K562 (cell line): ENCODE measurements around the gene SHANK1. TPM values are rescaled to one million over a fixed set of nuclear protein-coding genes. Genes with fewer than 3 reads are reported as not detected.

Source experiments
- ATAC-seq: fragments of 200-7000 bp; cut with Tn5 transposase; 3 replicates; pipeline ENCODE4 v1.9.1; 2020; ENCODE audit warnings: moderate library complexity
- BruUV-seq: library from RNA; stranded (reverse); fragments of 400-500 nt; replicated peaks from 2 replicates; lab custom pipeline; 2021; lab: Mats Ljungman, UMichigan
- CTCF ChIA-PET: fragments of 300-600 bp; formaldehyde crosslinking; extraction: SDS; loops from one replicate; lab custom pipeline; 2021; ENCODE audit warnings: low intra/inter-chr PET ratio; lab: Yijun Ruan, JAX
- POLR2A ChIA-PET: fragments of 300-600, 350-650 bp; sonication (Branson Sonifier 250); formaldehyde crosslinking; extraction: SDS; loops from one replicate; lab custom pipeline; 2021; ENCODE audit warnings: antibody characterized with exemption, inconsistent platforms; lab: Yijun Ruan, JAX
- DNase-seq, 4 experiments: peaks; one replicate each; pipeline versions ENCODE4 v3.0.0 to v3.0.0-alpha.2; 2011 to 2018; ENCODE audit warnings: low spot score in 3 of 4, mixed read lengths in 3 of 4; ENCODE audit errors: extremely low read depth in 1 of 4
- FAIRE-seq: peaks from 2 replicates; lab custom pipeline; 2011; peaks lifted over from hg19 to GRCh38; lab: Jason Lieb, UNC
- H2AFZ ChIP-seq: 2 replicates; pipeline ENCODE4 v1.6.0; 2011; ENCODE audit warnings: low read depth, low read length, control low read depth, inconsistent platforms
- H3K27ac ChIP-seq: fragments of 200-600 bp; 3 replicates; pipeline ENCODE4 v1.8.0; 2011; ENCODE audit warnings: low read depth, mild to moderate bottlenecking, control low read depth, inconsistent platforms, low read length, moderate library complexity, mixed read lengths; ENCODE audit errors: extremely low read depth
- H3K27me3 ChIP-seq, 2 experiments: fragments of 300-600 bp in 1 of 2; 2 replicates in 1 of 2; 3 replicates in 1 of 2; pipeline versions ENCODE4 v1.6.0 to v1.8.0; 2011; ENCODE audit warnings: inconsistent platforms in 2 of 2, low read length in 2 of 2, mild to moderate bottlenecking in 1 of 2, mixed read lengths in 1 of 2, moderate library complexity in 1 of 2; ENCODE audit not compliant: control insufficient read depth in 2 of 2, insufficient read depth in 2 of 2
- H3K36me3 ChIP-seq: fragments of 300-600 bp; 3 replicates; pipeline ENCODE4 v1.8.0; 2011; ENCODE audit warnings: mild to moderate bottlenecking, low read length, inconsistent platforms; ENCODE audit not compliant: control insufficient read depth, insufficient read depth
- H3K4me1 ChIP-seq, 2 experiments: fragments of 200-600 bp in 1 of 2; replicated peaks in 1 of 2; 2 replicates in 1 of 2; 3 replicates in 1 of 2; pipeline versions ENCODE4 v1.5.1 to v1.8.0; 2011; ENCODE audit warnings: inconsistent platforms in 2 of 2, low read length in 2 of 2, mild to moderate bottlenecking in 1 of 2, mixed read lengths in 1 of 2, moderate library complexity in 1 of 2; ENCODE audit not compliant: control insufficient read depth in 2 of 2, insufficient read depth in 2 of 2
- H3K4me2 ChIP-seq: 2 replicates; pipeline ENCODE4 v1.6.1; 2011; ENCODE audit warnings: low read length, control low read depth, inconsistent platforms, mixed read lengths; ENCODE audit not compliant: insufficient read depth
- H3K4me3 ChIP-seq: fragments of 200-600 bp; sonication (generic), shearing (Covaris generic); 2 replicates; pipeline ENCODE4 v1.5.1; 2016; ENCODE audit warnings: control low read depth, inconsistent platforms
- H3K79me2 ChIP-seq: fragments of 200-600 bp; 3 replicates; pipeline ENCODE4 v1.8.0; 2011; ENCODE audit warnings: low read length, inconsistent platforms; ENCODE audit not compliant: control insufficient read depth, insufficient read depth
- H3K9ac ChIP-seq, 2 experiments: 2 replicates each; pipeline versions ENCODE4 v1.6.0 to v1.6.1; 2011; ENCODE audit warnings: low read depth in 2 of 2, low read length in 2 of 2, control low read depth in 1 of 2, inconsistent platforms in 1 of 2, mild to moderate bottlenecking in 1 of 2, mixed read lengths in 1 of 2; ENCODE audit not compliant: insufficient read depth in 1 of 2
- H3K9me1 ChIP-seq: one replicate; pipeline ENCODE4 v1.6.0; 2011; ENCODE audit warnings: inconsistent platforms, mild to moderate bottlenecking, low read length, moderate library complexity; ENCODE audit not compliant: control insufficient read depth, insufficient read depth
- H3K9me3 ChIP-seq: replicated peaks from 2 replicates; pipeline ENCODE4 v1.5.1; 2011; ENCODE audit warnings: low read depth, low read length, inconsistent platforms; ENCODE audit not compliant: control insufficient read depth, insufficient read depth
- H4K20me1 ChIP-seq: replicated peaks from 2 replicates; pipeline ENCODE4 v1.6.1; 2011; ENCODE audit warnings: low read length, inconsistent platforms, mixed read lengths; ENCODE audit not compliant: control insufficient read depth, insufficient read depth
- CUX1 ChIP-seq: fragments of 200-800 bp; sonication (Bioruptor generic); IDR thresholded peaks from 2 replicates; pipeline ENCODE4 v1.6.1; 2016; ENCODE audit warnings: missing genetic modification characterization, missing compliant biosample characterization
- GATA2 ChIP-seq: sonication (generic); formaldehyde crosslinking; IDR thresholded peaks from 2 replicates; pipeline ENCODE4 v1.4.0; 2020; ENCODE audit warnings: mild to moderate bottlenecking, missing genetic modification reagents
- HDAC1 ChIP-seq, 2 experiments: fragments of 450-650 bp; IDR thresholded peaks; 2 replicates each; pipeline ENCODE4 v1.6.1; 2016 to 2017; ENCODE audit warnings: inconsistent platforms in 1 of 2, mild to moderate bottlenecking in 1 of 2, moderate library complexity in 1 of 2
- MEIS2 ChIP-seq: fragments of 450-650 bp; IDR thresholded peaks from 2 replicates; pipeline ENCODE4 v1.6.1; 2014; ENCODE audit warnings: mild to moderate bottlenecking; ENCODE audit not compliant: partially characterized antibody
- MYC ChIP-seq, 2 experiments: fragments of 250-450 bp in 1 of 2; sonication (Bioruptor Pico) in 1 of 2; IDR thresholded peaks; 2 replicates each; pipeline versions ENCODE4 v1.5.1 to v1.6.1; 2012 to 2021; ENCODE audit warnings: low read depth in 2 of 2, borderline replicate concordance in 1 of 2, improper control_type of control experiment in 1 of 2, low read length in 1 of 2, mild to moderate bottlenecking in 1 of 2, moderate library complexity in 1 of 2
- PPARD ChIP-seq: fragments of 250-450 bp; sonication (Bioruptor Pico); IDR thresholded peaks from 2 replicates; pipeline ENCODE4 v1.8.0; 2022; ENCODE audit warnings: inconsistent platforms, mild to moderate bottlenecking, moderate library complexity
- ZNF512 ChIP-seq: IDR thresholded peaks from 2 replicates; pipeline ENCODE4 v1.6.1; 2016; ENCODE audit warnings: missing genetic modification characterization, missing compliant biosample characterization
- ZNF75A ChIP-seq: fragments of 450-650 bp; formaldehyde crosslinking; IDR thresholded peaks from 2 replicates; pipeline ENCODE4 v1.4.0; 2020; ENCODE audit warnings: mild to moderate bottlenecking
- WGBS: fragments of 100-300 bp; shearing (Covaris generic); methylation state at CpG from one replicate; pipeline ENCODE4 v1.1.6; 2016; ENCODE audit warnings: low coverage, mixed read lengths; ENCODE audit not compliant: insufficient coverage; ENCODE audit errors: missing lambda C conversion rate; 5-methylcytosine and 5-hydroxymethylcytosine counted together
- in situ Hi-C: fragments of 300-500 bp; cut with MboI; formaldehyde crosslinking; loops from 4 replicates; pipeline ENCODE4 v1.15.0; 2018; ENCODE audit warnings: inconsistent platforms, mixed read lengths
- intact Hi-C: fragments of 100-400 bp; cut with micrococcal nuclease; formaldehyde crosslinking; loops from 2 replicates; pipeline ENCODE4 v1.14.2; 2022
- polyA plus RNA-seq, 8 experiments: library from polyadenylated mRNA; depleted of rRNA in 4 of 8; stranded (reverse) in 5 of 8; unstranded in 3 of 8; fragments of >200 nt; fragmentation: Nextera tagmentation in 2 of 8; fragmentation: Illumina TruSeq in 1 of 8; extraction: Ambion mirVana in 2 of 8; extraction: Trizol in 1 of 8; gene quantifications; 2 replicates each; pipeline versions ENCODE4 v1.2.1 to v1.2.3, GENCODE V29; 2011 to 2014; ENCODE audit warnings: inconsistent platforms in 1 of 8, missing spikeins in 1 of 8
- total RNA-seq, 7 experiments: library from RNA; depleted of rRNA in 6 of 7; stranded (reverse); fragments of >200 nt in 6 of 7; fragmentation: Illumina TruSeq in 2 of 7; extraction: Trizol in 2 of 7; gene quantifications; 2 replicates each; pipeline versions ENCODE4 v1.2.1 to v1.2.3, GENCODE V29; 2011 to 2021; ENCODE audit warnings: low replicate concordance in 1 of 7
- TF ChIP-seq, protein P1 (sequence below): sonication (generic); formaldehyde crosslinking; IDR thresholded peaks from 2 replicates; pipeline ENCODE4 v1.8.0; 2022; ENCODE audit warnings: mild to moderate bottlenecking, missing genetic modification reagents

SHANK1 gene
- total and polyA plus RNA-seq, 9 of the 15 experiments (the other 6 are each of a cell fraction or from before 2014, with no cell fraction given), result 0.33 to 1.3 (median 0.55) TPM; not detected in 2

DNA sequence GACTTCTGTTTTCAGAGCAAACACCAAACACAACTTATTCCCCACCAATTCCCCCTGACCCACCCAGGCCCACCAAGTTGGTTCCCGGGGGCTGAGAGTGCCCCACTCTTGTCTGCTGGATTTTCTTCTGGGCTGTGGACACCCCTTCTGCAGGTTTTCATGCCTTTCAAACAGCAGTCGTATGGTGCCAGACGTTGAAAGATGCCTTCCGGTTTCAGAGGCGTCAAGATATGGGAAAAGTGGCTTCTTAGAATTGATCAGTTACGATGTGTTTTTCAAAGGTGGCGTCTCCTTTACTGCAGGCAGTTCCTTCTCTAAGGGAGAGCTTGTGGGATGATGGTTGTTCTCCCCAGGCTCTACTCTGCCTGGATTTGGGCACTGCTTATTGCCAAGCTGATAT is 16.3 kb upstream of the SHANK1 start (continued):
- TF ChIP-seq MYC (IDR thresholded peaks at IDR 0.05; ENCODE audit: low read depth, low read length), result 0 out of 2 replicates have a peak, but pooled peaks have one; percentile 17
- TF ChIP-seq MYC (CRISPR knock-in tag; IDR thresholded peaks at IDR 0.05; ENCODE audit: borderline replicate concordance, low read depth), result no peak
- no peak for TF ChIP-seq ZNF512 (tag)
- no peak for TF ChIP-seq HDAC1 (IDR thresholded peaks at IDR 0.05)

DNA sequence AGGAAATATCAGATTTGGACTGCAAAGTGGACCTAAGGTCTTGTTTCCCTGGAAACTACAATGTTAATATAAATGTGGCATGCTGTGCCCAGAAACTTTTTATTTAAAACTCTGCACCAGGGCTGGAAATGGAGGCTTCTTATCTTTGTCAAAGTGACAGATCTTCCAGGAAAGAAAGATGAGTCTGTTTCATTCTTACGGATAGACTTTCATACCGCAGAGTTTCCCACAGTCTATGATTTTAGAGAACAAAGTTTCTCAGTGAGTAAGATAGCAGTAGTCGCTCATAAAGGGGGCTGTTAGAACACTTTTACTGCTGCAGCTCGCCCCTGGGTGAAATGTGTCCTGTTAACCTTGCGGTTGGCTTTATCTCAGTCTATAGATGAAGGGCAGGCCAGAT is 10.3 kb upstream of the SHANK1 start:
- ATAC-seq (no peak), DNase-seq (peak in 1 of 4 experiments; percentile 4), FAIRE-seq (no peak)
- Histone ChIP-seq H3K4me3 (no peak overlapping the region), H3K4me1 (peaks cover 24 to 32% of the 10 kb centered on the region in 2 experiments; a peak in 4 of 5 replicates), H3K36me3 (peaks cover 4% of the 10 kb centered on the region; the same call in 1 of the 3 replicates), H3K9ac (no peak overlapping the region), H3K27me3 (no peaks in the 10 kb centered on the region), H4K20me1 (no peaks in the 10 kb centered on the region), H2AFZ (no peak overlapping the region), H3K27ac (no peak overlapping the region), H3K9me1 (no peaks in the 10 kb centered on the region), H3K4me2 (no peak overlapping the region), H3K79me2 (peaks cover 26% of the 10 kb centered on the region), H3K9me3 (no peaks in the 10 kb centered on the region)
- in situ Hi-C loops, result no loop called here
- 8% methylated on average over 5 of the region's 5 CpGs for WGBS
- intact Hi-C loops, result no loop called here
- BruUV-seq, result no TSS peak
- CTCF ChIA-PET, result no interaction called here
- POLR2A ChIA-PET, result interaction anchor here (0.6 to 1.1 kb wide), 3 partner anchors 9 to 11 kb away, joined by 3 to 5 read pairs (median 3); no protein-coding TSS in a partner anchor
- TF ChIP-seq GATA2 (CRISPR knock-in tag) (no peak), PPARD (CRISPR knock-in tag) (no peak), CUX1 (CRISPR knock-in tag) (no peak), ZNF512 (tag) (peak; percentile 45), ZNF75A (CRISPR knock-in tag) (peak; percentile 91), MEIS2 (peak; percentile 74)
- TF ChIP-seq, protein P1, sequence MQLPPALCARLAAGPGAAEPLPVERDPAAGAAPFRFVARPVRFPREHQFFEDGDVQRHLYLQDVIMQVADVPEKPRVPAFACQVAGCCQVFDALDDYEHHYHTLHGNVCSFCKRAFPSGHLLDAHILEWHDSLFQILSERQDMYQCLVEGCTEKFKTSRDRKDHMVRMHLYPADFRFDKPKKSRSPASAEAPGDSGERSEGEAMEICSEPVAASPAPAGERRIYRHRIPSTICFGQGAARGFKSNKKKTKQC (CRISPR knock-in tag), result no peak
